Activated T-cell treated with anti-CD3 and anti-CD28 coated beads for 1 hour (primary cell): ENCODE results near the gene NOPCHAP1.

Experiments used
- DNase-seq: peaks from one replicate; pipeline ENCODE4 v3.0.0-alpha.2; 2020; ENCODE audit warnings: low read depth

Gene NOPCHAP1

DNA sequence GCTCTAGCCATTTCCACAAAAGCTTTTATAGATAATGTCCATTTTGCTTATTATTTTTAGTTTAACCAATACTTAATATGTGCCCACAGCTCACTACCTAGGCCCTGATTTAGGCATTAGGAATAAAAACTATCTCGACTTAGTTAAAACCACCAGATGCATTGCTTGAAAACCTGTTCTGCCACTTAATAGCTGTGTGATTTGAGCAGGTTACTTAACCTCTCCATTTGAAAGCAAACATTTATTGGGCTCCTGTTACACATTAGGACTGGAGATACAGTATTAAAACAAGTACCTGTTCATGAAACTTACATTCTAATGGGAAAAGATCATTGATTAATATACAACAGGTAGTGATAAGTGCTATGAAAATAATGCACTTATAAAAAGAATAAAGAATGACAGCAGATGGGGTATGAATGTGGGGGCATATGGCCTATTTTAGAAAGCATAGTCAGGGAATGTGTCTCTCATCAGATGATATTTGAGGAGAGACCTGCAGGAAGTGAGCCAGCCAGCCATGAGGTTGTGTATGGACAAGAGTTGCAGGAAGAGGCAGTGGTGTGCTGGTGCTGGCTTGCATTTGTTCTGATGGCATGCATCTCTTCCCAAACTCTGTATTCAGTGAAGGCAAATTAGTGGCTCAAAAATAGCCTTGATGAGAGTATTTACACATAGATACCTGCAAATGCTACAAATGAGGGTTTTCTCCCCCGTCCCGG lies 34.3 kb downstream of the NOPCHAP1 start:
- no peak for DNase-seq

GRCh38 chr12:105024928-105025327 lies 38.8 kb downstream of the NOPCHAP1 start:
- no peak for DNase-seq

- no peak for DNase-seq
Measured at GRCh38 chr12:105025890-105026289, 39.8 kb downstream of the NOPCHAP1 start.

- DNase-seq: no peak
Measured at GRCh38 chr12:105026411-105026810, 40.3 kb downstream of the NOPCHAP1 start.

DNA sequence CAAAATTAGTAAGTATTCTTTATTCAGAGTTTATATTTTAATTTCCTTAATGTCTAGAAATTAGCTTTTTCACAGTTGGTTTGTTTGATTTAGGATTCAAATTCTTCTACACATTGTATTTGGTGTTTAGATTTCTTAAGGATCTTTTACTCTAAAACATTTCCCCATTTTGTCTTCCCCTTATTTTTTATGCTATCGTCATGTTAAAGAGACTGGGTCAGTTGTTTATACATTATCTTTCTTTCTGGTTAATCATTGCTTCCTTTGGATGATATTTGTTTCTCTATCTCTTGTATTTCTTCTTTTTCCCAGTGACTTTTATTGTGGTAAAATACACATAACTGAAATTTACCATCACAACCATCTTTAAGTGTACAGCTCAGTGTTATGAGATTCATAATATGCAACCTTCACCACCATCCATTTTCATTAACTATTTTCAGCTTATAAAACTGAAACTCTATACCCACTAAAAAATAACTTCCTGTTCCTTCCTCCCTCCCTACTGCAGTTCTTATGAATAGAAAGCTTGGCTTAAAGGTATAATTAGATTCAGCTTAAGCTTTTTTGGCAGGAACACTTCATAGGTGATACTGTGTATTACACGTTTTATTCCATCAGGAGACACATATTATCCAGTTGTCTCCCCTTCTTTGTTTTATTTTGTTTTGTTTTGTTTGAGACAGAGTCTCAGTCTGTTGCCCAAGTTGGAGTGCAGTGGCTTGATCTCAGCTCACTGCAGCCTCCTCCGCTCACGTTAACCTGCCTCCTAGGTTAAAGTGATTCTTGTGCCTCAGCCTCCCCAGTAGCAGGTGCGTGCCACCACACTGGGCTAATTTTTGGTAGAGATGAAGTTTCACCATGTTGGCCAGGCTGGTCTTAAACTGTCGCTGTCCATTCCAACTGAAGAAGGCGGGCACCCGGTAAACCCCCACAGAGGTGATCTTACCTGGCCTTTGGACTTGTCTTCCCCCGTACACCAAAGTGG lies 45.0 kb downstream of the NOPCHAP1 start:
- no peak for DNase-seq

DNA sequence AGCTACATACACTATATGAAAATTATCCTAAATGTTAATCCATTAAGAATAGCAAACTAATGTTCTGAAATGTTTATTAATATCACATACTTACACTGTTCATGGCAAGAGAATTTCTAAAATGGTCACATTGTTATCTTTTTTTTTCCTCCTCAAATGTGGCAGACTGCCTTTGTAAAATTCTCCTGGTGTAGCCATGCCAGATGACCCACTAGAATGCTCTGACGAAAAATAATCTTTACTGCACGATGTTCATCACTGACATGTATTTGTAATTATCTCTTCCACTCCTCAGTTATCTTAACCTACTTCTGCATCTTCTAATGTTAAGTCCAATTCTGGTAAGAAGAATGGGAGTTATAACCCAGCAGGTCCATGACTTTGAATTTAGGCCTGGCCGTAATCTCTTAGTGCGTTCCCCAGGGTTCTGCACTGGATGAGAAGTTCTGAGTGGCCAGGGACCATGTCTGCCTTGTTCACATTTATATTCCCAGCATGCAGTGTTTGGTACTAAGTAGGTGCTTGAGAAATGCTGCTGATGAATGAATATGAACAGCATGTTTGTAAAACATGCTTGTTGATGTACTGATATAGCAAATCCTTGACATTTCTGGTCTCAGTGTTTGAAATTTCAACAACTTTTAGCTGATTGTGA lies 46.7 kb downstream of the NOPCHAP1 start:
- DNase-seq: no peak

DNA sequence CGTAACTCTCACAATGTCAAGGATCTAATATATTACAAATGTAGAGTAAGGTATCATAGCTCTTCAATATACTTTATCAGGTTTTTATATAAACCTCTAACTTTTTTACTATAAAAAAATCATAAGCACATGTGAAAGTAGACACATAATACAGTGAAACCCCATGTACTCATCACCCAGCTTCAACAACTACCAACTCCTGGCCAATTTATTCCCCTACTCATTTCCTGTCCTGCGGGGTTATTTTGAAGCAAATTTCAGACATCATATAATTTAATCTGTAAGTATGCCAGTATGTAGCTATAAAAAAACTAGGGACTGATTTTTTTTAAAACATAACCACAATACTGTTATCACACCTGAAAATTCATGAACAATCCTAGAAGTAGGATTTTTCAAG lies 47.7 kb downstream of the NOPCHAP1 start:
- no peak for DNase-seq
